Measurements from ENCODE around the gene RASSF8.

RASSF8 gene

DNA sequence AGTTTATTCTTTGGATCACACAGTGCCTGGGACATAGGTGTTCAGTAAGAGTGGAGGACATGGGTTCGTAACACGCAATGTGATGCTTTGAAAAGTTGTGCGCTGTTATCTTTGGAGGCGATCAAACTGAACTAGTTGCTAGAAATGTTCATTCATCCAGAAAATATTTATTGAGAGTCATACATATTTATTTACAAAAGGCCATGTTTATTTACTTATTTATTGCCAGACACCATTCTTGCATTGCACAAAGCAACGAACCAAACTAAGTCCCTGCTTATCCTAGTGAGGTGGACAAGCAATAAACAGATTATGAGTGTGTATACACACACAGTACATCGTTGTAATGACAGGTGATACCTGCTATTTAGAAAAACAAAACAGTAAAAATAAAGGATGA, 153.8 kb downstream of the RASSF8 start:
- no peak for DNase-seq (ENCODE audit: low spot score)
- H3K27ac ChIP-seq = no peak overlapping the region
- TF ChIP-seq, protein P1, sequence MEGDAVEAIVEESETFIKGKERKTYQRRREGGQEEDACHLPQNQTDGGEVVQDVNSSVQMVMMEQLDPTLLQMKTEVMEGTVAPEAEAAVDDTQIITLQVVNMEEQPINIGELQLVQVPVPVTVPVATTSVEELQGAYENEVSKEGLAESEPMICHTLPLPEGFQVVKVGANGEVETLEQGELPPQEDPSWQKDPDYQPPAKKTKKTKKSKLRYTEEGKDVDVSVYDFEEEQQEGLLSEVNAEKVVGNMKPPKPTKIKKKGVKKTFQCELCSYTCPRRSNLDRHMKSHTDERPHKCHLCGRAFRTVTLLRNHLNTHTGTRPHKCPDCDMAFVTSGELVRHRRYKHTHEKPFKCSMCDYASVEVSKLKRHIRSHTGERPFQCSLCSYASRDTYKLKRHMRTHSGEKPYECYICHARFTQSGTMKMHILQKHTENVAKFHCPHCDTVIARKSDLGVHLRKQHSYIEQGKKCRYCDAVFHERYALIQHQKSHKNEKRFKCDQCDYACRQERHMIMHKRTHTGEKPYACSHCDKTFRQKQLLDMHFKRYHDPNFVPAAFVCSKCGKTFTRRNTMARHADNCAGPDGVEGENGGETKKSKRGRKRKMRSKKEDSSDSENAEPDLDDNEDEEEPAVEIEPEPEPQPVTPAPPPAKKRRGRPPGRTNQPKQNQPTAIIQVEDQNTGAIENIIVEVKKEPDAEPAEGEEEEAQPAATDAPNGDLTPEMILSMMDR (conservative IDR thresholded peaks at IDR 0.05; ENCODE audit: low read depth) = no peak
- ChIA-PET CTCF (interaction anchor here (0.6 kb wide), 1 partner anchor 15 kb away, joined by 3 read pairs; no protein-coding TSS in a partner anchor), POLR2A (ENCODE audit: low non-redundant PET) (no interaction called here)

DNA sequence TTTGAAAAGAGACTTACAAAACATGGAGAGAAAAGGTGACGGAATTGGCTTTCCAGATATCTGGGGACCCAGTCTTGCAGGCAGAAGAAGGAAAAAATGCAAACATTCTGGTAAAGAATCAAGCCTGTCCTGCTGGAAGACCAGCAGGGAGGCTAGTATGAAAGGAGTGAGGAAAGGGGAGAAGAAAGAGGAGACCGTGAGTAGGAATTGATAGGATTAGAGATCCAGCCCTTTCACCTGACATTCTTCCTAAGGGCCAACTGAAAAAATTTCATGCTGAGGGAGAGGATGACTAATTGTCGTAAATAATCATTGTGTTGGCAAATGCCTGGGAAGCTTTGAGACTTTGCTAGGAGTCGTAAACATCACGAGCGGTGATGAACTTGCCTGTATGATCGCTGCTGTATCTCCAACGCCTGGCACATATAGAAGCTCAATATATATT, 154.2 kb downstream of the RASSF8 start:
- ChIA-PET POLR2A (ENCODE audit: low non-redundant PET) (no interaction called here), CTCF (interaction anchor here (0.5 kb wide), 1 partner anchor 283 kb away, joined by 3 read pairs; no protein-coding TSS in a partner anchor)
- TF ChIP-seq, protein P1 (conservative IDR thresholded peaks at IDR 0.05; ENCODE audit: low read depth) = no peak
- H3K27ac ChIP-seq = no peak overlapping the region
- peak; percentile 34 for DNase-seq (ENCODE audit: low spot score)

DNA sequence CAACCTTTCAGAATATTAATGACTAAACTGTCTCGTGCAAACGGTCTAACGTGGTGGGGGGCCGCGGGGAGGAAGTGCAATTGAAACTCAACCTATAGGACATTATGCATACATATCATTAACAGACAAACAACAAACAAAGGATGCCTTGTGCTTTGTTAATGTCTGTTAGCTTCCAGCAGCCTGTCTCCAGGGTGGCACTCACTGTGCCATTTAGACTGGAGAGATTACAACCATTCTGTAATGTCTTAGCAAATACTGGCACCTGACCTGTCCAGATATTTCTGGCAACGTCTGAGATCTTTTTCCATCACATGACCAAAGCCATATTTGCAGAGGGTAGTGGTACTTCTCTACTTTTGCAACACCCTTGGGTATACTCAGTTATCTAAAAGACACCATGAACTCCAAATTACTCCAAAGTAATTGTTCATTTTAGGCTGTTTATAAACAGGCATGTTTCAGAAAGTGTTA, 154.7 kb downstream of the RASSF8 start:
- no peak for DNase-seq (ENCODE audit: low spot score)
- POLR2A ChIA-PET (ENCODE audit: low non-redundant PET) = no interaction called here

DNA sequence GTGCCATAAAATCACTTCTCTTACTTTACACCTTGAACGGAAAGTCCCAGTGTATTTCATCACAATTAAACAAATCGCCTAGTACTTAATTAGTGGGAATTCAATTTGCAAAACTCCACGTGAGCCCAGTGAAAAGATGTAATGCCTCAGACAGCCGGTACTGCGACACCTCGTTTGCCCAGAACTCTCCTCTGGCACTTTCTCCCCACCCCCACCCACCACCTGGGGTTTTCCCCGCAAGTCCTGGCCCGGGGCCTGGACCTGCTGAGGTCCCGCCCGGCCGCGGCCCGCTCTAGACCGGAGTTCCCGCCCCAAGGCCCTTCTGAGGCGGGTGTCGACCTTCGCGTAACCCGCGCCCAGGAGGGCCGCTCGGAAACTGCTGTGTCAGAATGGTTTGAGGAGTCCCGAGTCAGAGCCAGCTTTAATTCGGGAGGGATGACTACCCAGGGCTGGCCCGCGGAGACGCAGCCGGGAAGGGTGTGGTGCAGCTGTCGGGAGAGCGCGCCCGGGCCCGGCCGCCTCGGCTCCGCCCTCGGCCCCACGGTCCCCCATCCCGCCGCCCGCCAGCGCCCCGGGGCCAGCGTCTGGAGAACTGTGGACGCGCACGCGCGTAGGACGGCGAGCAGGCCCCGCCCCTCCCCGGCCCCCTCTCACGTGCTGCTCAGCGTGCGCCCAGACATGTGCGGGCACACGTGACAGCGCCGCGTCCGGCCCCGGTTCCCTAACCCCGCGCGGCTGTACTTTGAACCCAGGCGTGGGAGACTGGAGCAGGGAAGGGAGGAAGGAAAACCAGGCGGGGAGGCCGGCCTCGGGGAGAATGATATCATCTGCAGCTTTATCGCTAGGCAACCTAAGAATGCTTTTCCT, 155.6 kb downstream of the RASSF8 start:
- POLR2A ChIA-PET (ENCODE audit: low non-redundant PET) = no interaction called here

More for the DNA sequence above, 154.7 kb downstream of the RASSF8 start:
- H3K27ac ChIP-seq = no peak overlapping the region
- TF ChIP-seq, protein P1 (conservative IDR thresholded peaks at IDR 0.05; ENCODE audit: low read depth) = no peak
- CTCF ChIA-PET = interaction anchor here (0.5 kb wide), 2 partner anchors 40 to 282 kb away, joined by 3 read pairs; no protein-coding TSS in a partner anchor

DNA sequence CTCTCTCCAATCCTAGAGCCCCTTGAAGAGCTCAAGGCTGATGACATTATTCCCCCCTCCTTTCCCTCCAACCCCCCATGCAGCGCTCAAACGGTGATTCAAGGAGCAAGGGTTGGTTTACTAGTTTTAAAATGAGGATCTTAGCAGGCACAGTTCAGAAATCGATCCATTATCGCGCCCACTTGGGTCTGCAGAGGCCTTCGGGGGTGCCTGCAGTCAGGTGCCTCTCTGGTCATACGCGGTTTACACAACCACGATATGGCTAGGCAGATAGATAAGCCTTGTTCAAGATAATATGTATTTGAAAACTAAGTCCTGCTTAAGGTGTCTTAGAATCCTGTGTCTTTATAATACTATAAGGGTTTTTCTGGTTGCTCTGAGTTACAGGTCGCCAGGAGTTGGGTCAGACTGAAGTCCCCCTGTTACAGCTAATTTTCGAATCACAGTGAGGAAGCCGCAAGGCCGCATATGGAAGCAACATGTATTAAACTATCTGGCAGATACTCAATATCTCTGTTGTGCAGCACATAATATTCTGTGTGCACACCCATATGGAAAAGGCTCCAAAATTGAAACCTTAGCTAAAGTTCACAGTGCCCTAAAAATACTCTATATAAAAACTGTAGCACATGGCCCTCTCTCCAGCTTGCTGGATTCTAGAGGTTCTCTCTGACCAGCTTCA, 156.4 kb downstream of the RASSF8 start:
- no peak for DNase-seq (ENCODE audit: low spot score)
- TF ChIP-seq, protein P1 (conservative IDR thresholded peaks at IDR 0.05; ENCODE audit: low read depth) = no peak
- CTCF ChIA-PET = interaction anchor here (0.7 to 1.3 kb wide), 3 partner anchors 15 to 39 kb away, joined by 3 to 4 read pairs (median 4); no protein-coding TSS in a partner anchor
- H3K27ac ChIP-seq = peak overlapping the region; percentile 85
- POLR2A ChIA-PET (ENCODE audit: low non-redundant PET) = no interaction called here

More for the DNA sequence above, 155.6 kb downstream of the RASSF8 start:
- peak overlapping the region; percentile 85 for H3K27ac ChIP-seq
- peak; percentile 88 for DNase-seq (ENCODE audit: low spot score)
- CTCF ChIA-PET = interaction anchor here (0.7 kb wide), 2 partner anchors 14 to 39 kb away, joined by 3 to 4 read pairs; no protein-coding TSS in a partner anchor
- TF ChIP-seq, protein P1 (conservative IDR thresholded peaks at IDR 0.05; ENCODE audit: low read depth) = peak; percentile 12; the same call in 1 of the 2 replicates

Data from RWPE1 (cell line).